HG02973 (cell line): Measurements from ENCODE around the gene CDK16.

Experiments used
- ATAC-seq: cut with Tn5 transposase; IDR thresholded peaks from one replicate; pipeline ENCODE4 v1.9.1; 2021; ENCODE audit warnings: moderate library complexity; ENCODE audit not compliant: unreplicated experiment

Gene CDK16

DNA sequence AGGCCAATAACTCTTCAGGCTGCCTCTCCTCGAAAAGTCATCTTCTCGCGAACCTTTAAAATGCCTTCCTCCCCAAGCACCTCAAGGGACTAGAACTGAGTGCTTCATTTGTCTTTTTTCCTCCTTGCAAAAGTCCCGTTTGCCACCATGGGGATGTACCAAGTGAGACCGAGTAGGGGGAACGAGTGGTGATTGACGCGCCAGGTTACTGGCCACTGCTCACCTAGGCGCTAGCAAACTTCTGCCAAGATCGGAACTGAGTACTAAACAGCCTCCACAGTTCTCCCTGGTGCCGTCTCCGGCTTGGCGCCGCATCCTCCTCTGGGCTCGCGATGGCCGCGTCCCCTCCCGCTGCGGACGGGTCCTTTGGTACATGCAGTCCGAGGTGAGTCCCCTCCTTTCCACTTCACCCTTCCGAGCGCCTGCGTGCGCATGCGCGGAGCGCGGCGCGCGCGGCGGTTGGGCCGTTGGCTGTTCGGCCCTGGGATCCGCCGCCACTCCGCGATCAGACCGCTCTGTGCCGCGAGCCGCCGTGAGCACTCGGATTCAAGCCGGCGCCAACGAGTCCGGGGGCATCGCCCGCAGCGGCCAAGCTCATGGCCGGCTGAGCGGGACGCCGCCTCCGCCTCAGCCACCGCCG, at the start of gene CDK16:
Gene CDK16, plus strand, starts transcription at position 402 of the 640 bp plus-strand sequence. CDS start 4,877 bp downstream, outside the sequence.
- ATAC-seq: peak; percentile 33

DNA sequence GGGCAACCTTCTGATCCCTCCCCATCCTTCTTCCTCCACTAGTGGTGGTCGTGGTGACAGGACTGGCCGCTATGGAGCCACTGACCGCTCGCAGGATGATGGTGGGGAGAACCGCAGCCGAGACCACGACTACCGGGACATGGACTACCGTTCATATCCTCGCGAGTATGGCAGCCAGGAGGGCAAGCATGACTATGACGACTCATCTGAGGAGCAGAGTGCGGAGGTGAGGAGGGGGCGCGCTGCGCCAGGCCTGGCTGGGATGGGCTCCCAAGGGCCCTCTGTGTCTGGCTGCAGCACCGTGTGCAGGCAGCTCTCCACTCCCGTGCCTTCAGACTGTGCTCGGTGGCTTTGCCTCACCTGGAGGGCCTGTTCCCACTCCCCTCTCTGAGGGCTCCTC, 49.2 kb upstream of the CDK16 start:
- no peak for ATAC-seq

DNA sequence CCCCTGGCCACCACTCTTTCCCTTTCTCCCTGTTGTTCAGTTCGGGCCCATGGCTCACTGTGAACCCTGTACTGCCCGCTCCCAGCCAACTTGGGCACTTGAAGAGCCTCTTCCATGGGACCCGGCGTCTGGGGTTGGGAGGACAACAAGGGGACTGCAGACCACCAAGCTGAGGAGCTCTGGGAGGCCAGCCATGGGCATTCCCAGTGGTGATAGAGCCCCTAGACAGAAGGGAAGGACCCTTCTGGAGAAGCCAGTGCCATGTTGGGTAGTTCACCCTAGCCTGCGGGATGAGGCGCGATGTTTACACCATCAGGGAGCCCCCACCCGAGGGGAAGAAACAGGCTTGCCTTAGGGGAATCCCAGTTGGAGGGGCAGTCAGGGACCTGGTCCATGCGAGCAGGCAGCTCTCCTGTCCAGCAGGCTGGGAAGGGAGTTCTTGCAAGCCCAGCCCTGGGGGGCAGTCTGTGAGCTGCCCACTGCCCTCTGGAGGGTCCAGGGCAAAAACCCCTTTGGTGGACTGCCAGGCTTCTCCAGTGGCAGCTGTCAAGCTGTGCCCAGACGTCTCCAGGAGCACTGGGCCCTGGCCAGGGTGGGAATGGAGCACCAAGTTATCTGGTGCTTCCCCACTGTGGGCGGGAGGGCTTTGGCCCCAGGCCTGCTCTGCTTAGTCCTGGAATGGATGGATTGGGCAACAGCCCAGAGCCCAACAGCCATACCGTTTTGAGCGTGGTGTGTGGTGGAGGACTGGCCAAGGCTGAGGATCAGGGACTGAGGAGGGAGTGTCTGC, 48.6 kb upstream of the CDK16 start:
- ATAC-seq: no peak

DNA sequence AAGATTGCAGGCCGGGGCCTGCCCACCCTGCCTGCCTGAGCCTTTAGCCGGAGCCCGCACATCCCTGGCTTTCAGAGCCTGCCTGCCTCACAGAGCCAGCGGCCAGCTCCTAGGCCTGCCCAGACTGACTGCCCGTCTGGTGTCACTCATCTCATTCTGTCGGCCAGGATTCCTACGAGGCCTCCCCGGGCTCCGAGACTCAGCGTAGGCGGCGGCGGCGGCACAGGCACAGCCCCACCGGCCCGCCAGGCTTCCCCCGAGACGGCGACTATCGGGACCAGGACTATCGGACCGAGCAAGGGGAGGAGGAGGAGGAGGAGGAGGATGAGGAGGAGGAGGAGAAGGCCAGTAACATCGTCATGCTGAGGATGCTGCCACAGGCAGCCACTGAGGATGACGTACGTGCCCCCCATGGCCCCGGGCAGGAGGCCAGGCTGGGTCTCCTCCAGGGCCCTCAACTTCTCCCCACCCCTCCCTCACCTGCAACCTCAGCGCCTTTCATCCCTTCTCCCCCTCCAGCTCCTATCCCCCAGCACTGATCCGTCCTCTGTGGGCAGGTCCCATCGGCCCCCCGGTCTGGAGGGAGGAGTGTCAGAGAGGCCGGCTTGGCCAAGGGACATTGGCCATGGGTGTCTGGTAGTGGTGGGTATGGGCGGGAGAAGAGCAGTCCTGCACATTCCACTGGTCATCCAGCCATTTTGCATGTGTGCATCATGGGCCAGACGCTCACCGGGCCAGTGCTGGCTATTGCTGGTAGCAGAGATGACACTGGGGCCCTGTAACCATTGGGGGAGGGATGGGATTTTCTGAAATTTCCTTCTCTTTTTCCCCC, 47.4 kb upstream of the CDK16 start:
- no peak for ATAC-seq

DNA sequence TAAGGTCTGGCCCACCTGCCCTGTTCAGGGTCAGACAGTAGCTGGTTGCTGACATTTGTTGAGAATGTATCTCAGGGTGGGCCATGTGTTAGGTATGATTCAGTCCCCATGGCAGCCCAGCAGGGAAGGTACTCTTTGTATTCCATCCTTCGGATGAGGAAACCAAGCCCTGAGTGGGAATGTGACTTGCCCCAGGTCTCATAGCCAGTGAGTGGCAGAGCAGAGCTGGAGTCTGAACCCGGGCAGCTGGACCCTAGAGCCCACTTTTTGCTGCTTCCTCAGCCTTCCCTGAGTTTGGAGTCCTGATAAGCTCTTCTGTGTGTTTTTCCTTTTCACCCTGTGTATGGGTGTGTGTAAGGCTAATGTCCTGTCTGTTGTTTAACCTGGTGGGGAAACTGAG, 46.5 kb upstream of the CDK16 start:
- ATAC-seq: no peak

DNA sequence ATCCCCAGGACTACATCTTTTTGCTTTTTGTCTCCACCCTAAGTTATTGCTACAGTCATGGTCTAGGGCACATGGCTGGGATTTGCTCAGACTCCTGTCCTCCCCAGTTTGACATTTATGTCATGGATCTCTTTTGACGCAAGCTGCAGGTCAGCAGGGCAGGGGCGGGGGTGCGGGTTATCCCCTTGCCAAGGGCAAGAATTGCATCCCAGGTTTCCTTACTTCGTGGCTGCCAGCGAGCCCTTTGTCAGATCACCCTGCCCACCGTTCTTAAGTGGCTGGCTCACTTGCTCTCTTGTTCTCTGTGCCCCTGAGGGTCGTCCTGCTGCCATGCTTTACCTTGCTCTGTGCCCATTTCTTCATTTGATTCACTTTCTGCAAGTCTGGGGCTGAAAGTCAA, 45.9 kb upstream of the CDK16 start:
- no peak for ATAC-seq

DNA sequence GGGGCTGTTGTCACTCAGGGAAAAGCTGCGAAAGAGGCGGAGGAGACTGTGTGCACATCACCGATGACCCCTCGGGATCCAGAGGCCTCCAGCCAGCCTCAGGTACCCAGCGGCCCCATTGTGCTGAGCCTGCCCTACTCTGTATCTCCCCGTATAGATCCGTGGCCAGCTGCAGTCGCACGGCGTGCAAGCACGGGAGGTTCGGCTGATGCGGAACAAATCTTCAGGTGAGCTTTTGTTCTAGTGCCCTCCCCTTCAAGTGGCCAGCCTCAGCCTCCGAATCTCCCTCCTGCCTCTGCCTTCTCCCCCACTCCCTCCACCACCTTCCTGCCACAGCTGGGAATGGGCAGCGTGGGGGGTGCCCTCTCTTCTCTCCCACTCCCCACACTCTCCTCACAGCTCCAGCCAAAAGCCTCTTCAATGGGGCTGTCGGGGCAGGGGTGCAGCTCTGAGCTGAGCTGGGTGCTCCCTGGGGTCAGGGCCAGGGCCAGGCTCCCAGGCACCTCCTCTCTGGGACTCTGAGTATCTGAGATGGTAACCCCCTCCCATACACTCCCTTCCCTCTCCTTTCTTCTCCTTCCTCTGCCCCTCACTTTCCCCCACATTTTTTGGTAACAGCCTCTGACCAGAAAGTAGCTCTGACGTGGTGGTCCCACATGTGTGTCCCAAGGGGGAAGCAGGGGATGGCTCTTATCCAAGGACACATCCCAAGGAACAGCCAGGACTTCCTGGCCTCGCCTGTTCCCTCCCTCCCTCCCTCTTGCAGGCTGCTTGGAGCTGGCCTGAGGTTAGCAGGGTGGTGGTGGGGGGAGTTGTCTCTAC, 45.3 kb upstream of the CDK16 start:
- no peak for ATAC-seq

DNA sequence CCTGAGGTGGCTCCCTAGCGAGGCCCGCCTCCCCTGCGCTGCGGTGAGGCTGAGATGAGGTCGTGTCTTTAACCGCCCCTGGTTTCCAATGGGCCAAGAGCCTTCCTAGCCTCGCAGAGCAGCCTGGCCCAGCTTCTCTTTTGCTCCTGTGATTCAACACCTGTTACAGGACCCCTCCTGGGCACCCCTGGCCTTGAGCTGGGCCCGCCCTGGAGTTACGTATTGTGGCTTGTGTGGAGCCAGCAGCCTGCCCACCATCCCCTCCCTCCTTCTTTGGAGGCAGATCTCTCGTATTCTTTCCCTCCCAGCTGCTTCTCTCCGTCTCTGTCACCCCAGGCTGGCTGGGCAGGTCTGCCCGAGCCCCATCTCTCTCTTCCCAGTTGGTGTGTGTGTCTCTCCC, 44.1 kb upstream of the CDK16 start:
- ATAC-seq: no peak

DNA sequence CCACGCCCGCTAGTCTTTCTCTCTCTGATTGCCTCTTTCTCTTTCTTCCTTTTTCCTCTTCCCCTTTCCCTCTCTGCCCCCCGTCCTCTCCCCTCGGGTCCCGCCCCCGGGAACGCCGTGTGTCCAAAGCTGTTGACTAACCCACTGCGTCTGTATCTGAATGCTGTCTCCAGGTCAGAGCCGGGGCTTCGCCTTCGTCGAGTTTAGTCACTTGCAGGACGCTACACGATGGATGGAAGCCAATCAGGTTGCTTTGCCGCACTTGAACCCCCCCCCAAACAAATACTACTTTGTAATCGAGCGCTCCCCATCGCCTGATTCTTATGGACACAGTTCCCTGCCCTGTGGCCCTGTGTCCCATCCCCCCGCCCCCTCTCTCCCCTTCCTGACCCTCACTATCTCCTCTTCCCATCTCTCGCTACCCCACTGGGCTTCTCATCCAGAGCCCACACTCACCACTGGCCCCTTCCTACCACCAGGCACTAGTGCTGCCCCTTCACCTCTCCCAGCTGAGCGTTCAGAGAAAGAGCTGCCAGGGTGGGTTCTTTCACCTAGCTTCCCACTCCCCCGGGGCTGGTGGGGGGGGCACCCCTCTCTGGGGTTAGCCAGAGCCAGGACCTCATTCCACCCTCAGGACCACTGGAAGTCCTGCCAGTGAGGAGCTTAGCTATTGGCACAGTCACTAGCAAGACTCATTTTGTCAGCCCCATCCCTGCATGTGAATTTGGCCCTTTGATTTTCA, 43.5 kb upstream of the CDK16 start:
- ATAC-seq: no peak

DNA sequence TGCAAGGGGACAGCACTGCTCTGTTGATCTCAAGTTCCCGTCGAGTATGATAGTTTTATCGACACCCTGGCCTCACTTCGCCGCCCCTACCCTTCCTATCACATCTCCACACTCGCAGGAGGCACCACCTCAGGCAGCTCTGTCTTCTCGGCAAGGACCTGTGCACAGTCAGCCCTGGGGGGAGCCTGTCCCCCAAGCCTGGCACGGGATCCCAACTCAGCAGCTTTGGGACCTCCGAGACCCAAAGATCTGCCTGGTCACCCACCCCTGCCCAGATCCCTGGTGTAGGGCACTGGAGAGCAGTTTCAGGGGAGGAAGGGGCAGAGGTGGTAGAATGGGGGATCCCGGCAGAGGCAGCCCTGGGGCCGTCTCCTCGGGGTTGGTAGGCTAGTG, 42.9 kb upstream of the CDK16 start:
- no peak for ATAC-seq

DNA sequence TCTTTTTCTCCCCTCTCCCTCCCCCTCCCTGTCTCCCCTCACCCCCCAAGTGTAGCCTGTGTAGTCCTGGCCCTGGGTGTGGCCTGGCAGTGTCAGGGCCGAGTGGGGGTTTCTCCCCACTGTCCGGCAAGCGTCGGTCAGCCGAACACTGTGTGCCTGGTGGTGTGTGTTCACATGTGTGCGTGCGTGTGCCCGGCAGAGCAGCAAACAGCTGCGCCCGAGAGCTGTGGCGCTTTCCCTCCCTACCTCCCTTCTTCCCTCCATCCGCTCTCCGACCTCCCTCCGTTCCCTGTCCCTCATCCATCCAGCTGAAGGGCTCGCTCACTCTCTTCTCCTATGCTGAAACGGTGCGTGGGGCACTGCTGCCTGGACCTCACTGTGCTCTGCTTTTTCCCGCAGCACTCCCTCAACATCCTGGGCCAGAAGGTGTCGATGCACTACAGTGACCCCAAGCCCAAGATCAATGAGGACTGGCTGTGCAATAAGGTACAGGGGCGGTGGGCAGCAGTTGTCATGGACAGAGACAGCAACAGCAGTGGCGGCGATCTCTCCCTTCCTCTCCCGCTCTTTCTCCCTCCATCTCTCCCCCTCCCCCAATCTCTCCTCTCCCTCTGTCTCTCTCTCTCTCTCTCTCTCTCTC, 42.3 kb upstream of the CDK16 start:
- ATAC-seq: no peak

DNA sequence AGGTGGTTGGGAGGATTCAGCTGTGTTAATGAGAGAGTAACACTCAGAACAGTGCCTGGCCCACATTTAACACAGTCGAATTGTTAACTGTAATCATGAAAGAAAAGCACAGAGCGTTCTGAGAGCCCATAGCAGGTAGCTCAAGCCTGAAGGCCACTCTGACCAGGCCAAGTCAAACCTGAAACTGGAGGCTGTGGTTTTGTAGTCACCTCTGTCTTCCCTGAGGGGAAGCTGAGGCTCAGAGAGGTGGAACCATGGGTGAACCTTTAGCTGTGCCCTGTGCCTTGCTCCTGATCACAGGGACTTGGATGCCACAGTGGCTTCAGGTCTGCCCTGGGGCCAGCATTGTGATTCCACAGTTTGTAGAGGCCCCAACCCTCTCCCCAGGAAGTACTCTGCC, 41.4 kb upstream of the CDK16 start:
- no peak for ATAC-seq

DNA sequence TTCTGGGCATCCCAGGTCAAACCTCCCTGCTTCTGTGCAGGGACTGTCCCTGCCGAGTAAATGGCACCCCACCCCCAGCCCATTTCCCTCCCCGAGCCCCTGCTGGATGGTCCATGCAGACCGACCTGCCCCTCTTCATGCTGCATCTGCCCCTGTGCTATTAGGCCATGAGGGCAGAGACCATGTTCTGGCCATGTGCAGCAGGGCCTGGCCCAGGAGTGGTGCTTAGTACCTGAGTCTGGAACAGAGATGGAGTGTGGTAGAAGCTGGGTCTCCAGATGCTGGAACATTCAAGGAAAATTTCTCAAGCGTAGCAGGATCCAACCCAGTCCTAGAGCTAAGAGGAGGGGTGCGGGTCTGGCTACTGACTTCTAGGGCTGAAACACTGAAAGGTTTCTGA, 40.1 kb upstream of the CDK16 start:
- no peak for ATAC-seq

DNA sequence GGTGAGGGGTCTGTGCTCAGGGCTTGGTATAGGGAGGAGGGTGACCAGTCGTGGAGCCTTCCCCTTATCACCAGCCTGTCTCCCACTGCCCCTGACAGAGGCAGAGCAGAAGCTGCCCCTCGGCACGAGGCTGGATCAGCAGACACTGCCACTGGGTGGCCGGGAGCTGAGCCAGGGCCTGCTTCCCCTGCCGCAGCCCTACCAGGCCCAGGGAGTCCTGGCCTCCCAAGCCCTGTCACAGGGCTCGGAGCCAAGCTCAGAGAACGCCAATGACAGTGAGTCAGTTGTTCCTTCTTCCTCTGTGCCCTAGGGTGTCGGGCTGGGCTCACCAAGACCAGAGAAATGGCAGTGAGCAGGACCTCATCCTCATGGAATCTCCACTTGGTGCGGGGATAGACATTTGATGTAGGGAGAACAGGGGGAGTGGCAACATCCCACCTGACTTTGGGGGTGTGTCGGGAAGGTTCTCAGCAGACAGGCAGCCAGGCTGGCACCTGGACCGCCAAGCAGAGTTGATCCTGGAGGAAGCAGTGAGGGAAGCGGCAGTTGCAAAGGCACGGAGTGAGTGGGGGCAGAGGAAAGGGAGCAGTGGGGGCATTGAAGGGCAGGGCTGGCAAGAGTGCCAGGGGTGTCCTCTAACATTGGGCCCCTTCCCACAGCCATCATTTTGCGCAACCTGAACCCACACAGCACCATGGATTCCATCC, 39.1 kb upstream of the CDK16 start:
- no peak for ATAC-seq

DNA sequence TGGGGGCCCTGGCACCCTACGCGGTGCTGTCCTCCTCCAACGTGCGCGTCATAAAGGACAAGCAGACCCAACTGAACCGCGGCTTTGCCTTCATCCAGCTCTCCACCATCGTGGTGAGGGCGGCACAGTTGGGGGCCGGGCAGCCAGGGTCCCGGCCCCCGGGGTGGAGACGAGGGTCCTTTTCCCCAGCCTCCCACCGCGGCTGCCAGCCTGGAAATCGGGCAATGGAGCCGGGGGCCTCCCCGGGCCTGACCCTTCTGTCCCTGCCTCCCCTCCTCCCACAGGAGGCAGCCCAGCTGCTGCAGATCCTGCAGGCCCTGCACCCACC, 38.6 kb upstream of the CDK16 start:
- ATAC-seq: no peak

DNA sequence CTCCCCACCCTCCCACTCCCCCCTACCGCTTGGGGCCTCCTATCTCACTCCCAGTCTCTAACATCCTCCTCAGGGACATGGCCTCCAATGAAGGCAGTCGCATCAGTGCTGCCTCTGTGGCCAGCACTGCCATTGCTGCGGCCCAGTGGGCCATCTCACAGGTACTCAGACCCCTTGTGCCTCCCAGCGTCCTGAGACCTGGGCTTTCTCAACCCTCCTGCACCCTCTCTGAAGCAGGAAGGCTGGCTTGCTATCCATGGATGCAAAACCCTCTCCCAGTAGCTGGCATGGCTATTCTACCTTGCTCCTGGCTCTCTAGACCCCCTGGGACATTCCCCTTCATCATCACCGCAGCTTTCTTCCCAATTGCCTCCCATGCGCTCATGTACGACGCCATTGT, 38.1 kb upstream of the CDK16 start:
- ATAC-seq: no peak

DNA sequence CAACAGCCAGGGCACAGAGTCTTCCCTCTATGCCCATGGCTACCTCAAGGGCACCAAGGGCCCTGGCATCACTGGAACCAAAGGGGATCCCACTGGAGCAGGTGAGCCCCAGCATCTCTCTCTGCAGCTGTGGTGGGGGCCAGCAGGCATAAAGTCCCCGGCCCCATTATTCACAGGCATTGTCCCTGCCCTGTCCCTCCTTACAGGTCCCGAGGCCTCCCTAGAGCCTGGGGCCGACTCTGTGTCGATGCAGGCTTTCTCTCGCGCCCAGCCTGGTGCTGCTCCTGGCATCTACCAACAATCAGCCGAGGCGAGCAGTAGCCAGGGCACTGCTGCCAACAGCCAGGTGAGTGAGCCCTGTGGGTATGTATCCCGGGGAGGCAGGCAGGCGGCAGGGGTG, 37.2 kb upstream of the CDK16 start:
- no peak for ATAC-seq

DNA sequence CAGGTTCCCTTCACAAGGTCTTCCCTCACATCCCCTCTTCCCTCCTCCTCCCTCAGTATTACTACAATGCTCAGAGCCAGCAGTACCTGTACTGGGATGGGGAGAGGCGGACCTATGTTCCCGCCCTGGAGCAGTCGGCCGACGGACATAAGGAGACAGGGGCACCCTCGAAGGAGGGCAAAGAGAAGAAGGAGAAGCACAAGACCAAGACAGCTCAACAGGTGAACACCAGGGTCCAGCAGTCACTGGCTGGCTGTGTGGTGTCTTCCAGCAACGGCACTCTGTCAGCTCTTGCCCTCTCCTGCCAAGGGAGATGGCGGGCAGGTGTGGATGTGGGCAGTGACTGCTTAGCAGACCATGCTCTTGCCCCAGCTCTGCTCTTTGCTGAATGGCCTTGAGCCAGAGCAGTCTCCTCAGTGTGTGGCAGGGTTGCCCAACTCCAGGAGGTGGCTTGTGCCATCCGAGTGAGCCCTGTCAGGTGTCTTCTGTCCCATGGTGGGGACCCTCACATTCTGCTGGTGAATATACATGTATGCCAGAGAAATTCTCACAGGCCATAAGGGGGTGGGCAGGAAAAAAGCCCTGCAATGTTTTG, 36.3 kb upstream of the CDK16 start:
- no peak for ATAC-seq

DNA sequence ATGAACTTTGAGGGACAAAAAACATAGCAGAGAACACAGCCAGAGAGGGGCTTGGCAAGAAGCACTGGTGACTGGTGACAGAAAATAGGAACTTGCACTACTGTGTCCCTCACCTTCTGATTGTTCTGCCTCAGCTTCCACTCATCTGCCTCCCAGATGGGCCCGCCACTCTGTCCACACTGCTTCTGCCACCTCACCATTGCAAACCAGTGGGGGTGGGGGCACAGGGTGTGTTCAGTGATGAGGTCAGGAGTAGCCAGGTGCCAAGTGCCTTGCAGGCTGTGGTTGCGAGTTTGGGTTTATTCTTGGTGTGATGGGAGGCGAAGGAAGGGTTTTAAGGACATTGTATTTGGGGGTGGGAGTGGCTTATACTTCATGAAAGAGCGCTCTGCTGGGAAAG, 34.0 kb upstream of the CDK16 start:
- ATAC-seq: no peak
